CD4-positive, alpha-beta T cell (primary cell): ENCODE measurements around the gene DENND6B. TPM values are rescaled to one million over a fixed set of nuclear protein-coding genes. Genes with fewer than 3 reads are reported as not detected.

Experiments used
- ATAC-seq: fragments of 200-7000 bp; cut with Tn5 transposase; one replicate; pipeline ENCODE4 v1.10.0; 2022; ENCODE audit warnings: mild to moderate bottlenecking; ENCODE audit not compliant: poor library complexity
- CTCF ChIA-PET: fragments of 350-600 bp; sonication (Branson Sonifier 250); formaldehyde crosslinking; loops from one replicate; lab custom pipeline; 2021; ENCODE audit warnings: antibody characterized with exemption, inconsistent platforms; lab: Charles Lee
- POLR2A ChIA-PET: fragments of 350-600 bp; sonication (Branson Sonifier 250); formaldehyde crosslinking; loops from one replicate; lab custom pipeline; 2021; ENCODE audit warnings: antibody characterized with exemption, inconsistent platforms; lab: Charles Lee
- DNase-seq, 14 experiments: peaks; one replicate each; pipeline ENCODE4 v3.0.0-alpha.2; 2013 to 2020; ENCODE audit warnings: mixed read lengths in 2 of 14
- H3K27ac ChIP-seq, 2 donors: one replicate each; pipeline versions ENCODE4 v1.5.1 to v1.7.0; 2013; ENCODE audit warnings: low read length in 2 of 2, low read depth in 1 of 2, mild to moderate bottlenecking in 1 of 2
- H3K27me3 ChIP-seq, 2 experiments: 1 replicate in 1 of 2; 2 replicates in 1 of 2; pipeline versions ENCODE4 v1.6.1 to v1.7.0; 2013; ENCODE audit warnings: low read length in 2 of 2, control low read depth in 1 of 2, mild to moderate bottlenecking in 1 of 2, moderate library complexity in 1 of 2; ENCODE audit not compliant: insufficient read depth in 2 of 2, control insufficient read depth in 1 of 2
- H3K36me3 ChIP-seq: one replicate; pipeline ENCODE4 v1.6.1; 2013; ENCODE audit warnings: low read length, control low read depth; ENCODE audit not compliant: insufficient read depth
- H3K4me1 ChIP-seq: one replicate; pipeline ENCODE4 v1.6.1; 2013; ENCODE audit warnings: low read length, control low read depth; ENCODE audit not compliant: insufficient read depth
- H3K4me3 ChIP-seq: one replicate; pipeline ENCODE4 v1.5.1; 2013; ENCODE audit warnings: mild to moderate bottlenecking, low read length, moderate library complexity
- H3K9me3 ChIP-seq, 2 experiments: 1 replicate in 1 of 2; 2 replicates in 1 of 2; pipeline versions ENCODE4 v1.6.1 to v1.7.0; 2013; ENCODE audit warnings: low read length in 2 of 2, mild to moderate bottlenecking in 2 of 2, control low read depth in 1 of 2, moderate library complexity in 1 of 2; ENCODE audit not compliant: control insufficient read depth in 1 of 2, insufficient read depth in 1 of 2
- H3K27ac Mint-ChIP-seq: one replicate; pipeline ENCODE4 v1.8.0; 2020; ENCODE audit warnings: mixed read lengths
- H3K27me3 Mint-ChIP-seq: one replicate; pipeline ENCODE4 v1.8.0; 2021; ENCODE audit warnings: mixed read lengths
- H3K36me3 Mint-ChIP-seq: one replicate; pipeline ENCODE4 v1.8.0; 2021; ENCODE audit warnings: low read depth, mixed read lengths
- H3K4me1 Mint-ChIP-seq: one replicate; pipeline ENCODE4 v1.8.0; 2021; ENCODE audit warnings: low read depth, mixed read lengths
- H3K4me3 Mint-ChIP-seq: one replicate; pipeline ENCODE4 v1.8.0; 2020; ENCODE audit warnings: mild to moderate bottlenecking, mixed read lengths
- H3K9me3 Mint-ChIP-seq: one replicate; pipeline ENCODE4 v1.8.0; 2020; ENCODE audit warnings: mixed read lengths
- intact Hi-C, 2 experiments: fragments of 100-400 bp; cut with DNase I in 1 of 2; cut with micrococcal nuclease in 1 of 2; formaldehyde crosslinking; loops; one replicate each; pipeline versions ENCODE4 v1.15.1 to v1.9.0; 2023 to 2025; cut with DNase I, micrococcal nuclease
- total RNA-seq, 174 experiments: library from RNA in 2 of 174; stranded (reverse) in 2 of 174; gene quantifications; one replicate each; pipeline ENCODE4 v1.2.3 and lab custom pipeline; 2021 to 2026
- TF ChIP-seq, protein P1 (sequence below): fragments of 200-600 bp; IDR thresholded peaks from one replicate; pipeline ENCODE4 v1.8.0; 2022; ENCODE audit warnings: antibody characterized with exemption, mild to moderate bottlenecking

DENND6B gene
- total RNA-seq, 2 experiments from 2014 or later, result 1.8 to 1.9 TPM

DNA sequence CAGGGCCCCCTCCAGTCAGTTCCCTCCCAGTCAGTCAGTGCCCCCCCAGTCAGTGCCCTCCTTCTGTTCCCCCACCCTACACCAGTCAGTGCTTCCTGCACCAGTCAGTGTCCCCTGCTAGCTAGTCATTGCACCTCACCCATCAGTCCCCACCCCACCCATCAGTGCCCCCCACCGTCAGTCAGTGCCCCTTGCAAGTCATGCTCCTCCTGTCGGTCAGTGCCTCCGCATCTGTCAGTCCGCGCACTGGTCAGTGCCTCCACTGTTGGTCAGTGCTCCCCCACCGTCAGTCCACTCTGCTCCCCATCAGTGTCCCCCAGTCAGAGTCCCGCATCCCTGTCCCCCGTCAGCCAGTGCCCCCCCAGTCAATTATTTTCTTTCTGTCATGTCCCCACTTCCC, 19.7 kb upstream of the DENND6B start:
- Mint-ChIP-seq H3K4me1 (peaks cover 7% of the 10 kb centered on the region), H3K27ac (no peak overlapping the region), H3K27me3 (no peaks in the 10 kb centered on the region), H3K36me3 (peaks cover 5% of the 10 kb centered on the region), H3K9me3 (no peaks in the 10 kb centered on the region), H3K4me3 (no peak overlapping the region)
- TF ChIP-seq, protein P1, sequence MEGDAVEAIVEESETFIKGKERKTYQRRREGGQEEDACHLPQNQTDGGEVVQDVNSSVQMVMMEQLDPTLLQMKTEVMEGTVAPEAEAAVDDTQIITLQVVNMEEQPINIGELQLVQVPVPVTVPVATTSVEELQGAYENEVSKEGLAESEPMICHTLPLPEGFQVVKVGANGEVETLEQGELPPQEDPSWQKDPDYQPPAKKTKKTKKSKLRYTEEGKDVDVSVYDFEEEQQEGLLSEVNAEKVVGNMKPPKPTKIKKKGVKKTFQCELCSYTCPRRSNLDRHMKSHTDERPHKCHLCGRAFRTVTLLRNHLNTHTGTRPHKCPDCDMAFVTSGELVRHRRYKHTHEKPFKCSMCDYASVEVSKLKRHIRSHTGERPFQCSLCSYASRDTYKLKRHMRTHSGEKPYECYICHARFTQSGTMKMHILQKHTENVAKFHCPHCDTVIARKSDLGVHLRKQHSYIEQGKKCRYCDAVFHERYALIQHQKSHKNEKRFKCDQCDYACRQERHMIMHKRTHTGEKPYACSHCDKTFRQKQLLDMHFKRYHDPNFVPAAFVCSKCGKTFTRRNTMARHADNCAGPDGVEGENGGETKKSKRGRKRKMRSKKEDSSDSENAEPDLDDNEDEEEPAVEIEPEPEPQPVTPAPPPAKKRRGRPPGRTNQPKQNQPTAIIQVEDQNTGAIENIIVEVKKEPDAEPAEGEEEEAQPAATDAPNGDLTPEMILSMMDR, result no peak
- DNase-seq (peak in 1 of 14 experiments; percentile 33), ATAC-seq (no peak)
- Histone ChIP-seq H3K36me3 (peaks cover 7% of the 10 kb centered on the region), H3K27ac (peak overlapping the region in 1 of 2 donors; percentile 41), H3K4me1 (peaks cover 36% of the 10 kb centered on the region), H3K4me3 (no peak overlapping the region), H3K27me3 (no peaks in the 10 kb centered on the region), H3K9me3 (no peaks in the 10 kb centered on the region)
- CTCF ChIA-PET, result interaction anchor here (0.5 kb wide), 1 partner anchor 274 kb away, joined by 3 read pairs; no protein-coding TSS in a partner anchor
- intact Hi-C loops, result loop anchor here in 1 of 2 experiments (10.0 kb wide), 1 partner anchor 158 kb away; the partner anchor contains the start of genes LMF2 and NCAPH2
- POLR2A ChIA-PET, result no interaction called here

DNA sequence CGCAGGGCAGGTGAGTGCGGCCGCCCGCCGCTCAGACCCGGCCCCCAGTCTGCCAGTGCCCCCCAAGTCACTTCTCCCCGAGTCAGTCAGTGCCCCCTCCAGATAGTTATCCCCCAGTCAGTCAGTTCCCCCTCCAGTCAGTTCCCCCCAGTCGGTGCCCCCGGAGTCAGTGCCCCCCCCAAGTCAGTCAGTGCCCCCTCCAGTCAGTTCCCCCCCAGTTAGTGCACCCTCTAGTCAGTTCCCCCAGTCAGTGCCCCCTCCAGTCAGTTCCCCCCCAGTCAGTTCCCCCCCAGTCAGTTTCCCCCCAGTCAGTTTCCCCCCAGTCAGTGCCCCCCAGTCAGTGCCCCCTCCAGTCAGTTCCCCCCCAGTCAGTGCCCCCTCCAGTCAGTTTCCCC, 16.7 kb upstream of the DENND6B start:
- peak overlapping the region; percentile 56 for H3K4me3 ChIP-seq
- Mint-ChIP-seq H3K36me3 (peaks cover 5% of the 10 kb centered on the region), H3K4me1 (peaks cover 7% of the 10 kb centered on the region), H3K4me3 (no peak overlapping the region), H3K27me3 (no peaks in the 10 kb centered on the region), H3K9me3 (no peaks in the 10 kb centered on the region), H3K27ac (no peak overlapping the region)
- H3K36me3 ChIP-seq, result peaks cover 5% of the 10 kb centered on the region
- H3K27me3 ChIP-seq, result no peaks in the 10 kb centered on the region
- intact Hi-C loops, result loop anchor here (1.0 to 10.0 kb wide), 7 partner anchors 17 to 279 kb away; partner anchors contain the start of genes DENND6B (in 1 of the 2), LMF2 (in 1 of the 2), MAPK11 (in 1 of the 2) and NCAPH2 (in 1 of the 2)
- ChIA-PET CTCF (interaction anchor here (0.6 to 2.0 kb wide), 3 partner anchors 17 to 182 kb away, joined by 3 to 8 read pairs (median 3); partner anchors contain the start of gene SCO2), POLR2A (interaction anchor here (0.6 to 1.0 kb wide), 2 partner anchors 60 to 93 kb away, joined by 3 read pairs; partner anchors contain the start of gene HDAC10)
- H3K27ac ChIP-seq, result peak overlapping the region in 1 of 2 donors; percentile 72
- ATAC-seq (no peak), DNase-seq (no peak)
- H3K9me3 ChIP-seq, result no peaks in the 10 kb centered on the region
- TF ChIP-seq, protein P1, result no peak
- peaks cover 36% of the 10 kb centered on the region for H3K4me1 ChIP-seq

DNA sequence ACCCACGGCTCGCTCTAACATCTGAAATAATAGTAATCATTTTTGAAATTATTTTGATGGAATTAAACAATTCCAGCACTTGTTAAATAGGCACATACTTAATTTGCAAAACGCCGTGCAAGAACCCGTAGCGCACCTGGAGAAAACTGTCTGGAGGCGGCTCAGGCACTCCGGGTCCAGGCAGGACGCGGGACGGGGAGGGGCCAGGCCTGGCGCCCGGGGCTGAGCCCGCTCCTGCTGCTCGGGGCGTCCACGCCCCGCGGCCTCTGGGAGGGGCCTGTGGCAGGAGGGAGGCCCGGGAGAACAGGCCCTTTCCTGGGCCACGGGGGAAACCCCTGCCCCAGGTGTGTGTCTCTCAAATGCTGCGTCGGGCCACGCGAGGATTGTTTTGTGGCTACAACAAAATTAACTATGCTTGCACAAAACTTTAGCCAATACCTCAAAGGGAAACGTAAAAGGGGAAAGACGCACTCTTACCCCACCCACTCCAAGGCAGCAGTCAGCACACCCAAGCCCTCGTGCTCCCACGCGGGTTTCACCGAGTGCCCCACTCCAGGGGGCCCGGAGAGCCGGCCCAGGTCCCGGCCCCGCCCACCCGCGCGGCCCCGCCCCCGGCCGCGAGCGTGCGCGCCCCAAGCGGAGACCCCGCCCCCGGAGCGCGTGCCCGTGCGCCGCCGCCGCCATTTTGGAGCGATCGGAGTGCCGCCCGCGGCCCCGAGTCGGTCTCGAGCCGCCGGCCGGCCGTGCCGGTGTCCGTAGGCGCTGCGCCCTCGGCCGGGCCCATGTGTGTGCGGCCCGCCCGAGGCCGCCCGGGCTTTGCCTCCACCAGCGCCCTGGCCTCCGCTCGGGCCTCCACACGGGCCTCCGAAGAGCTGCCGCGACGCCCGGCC, 16.1 kb upstream of the DENND6B start, which contains the start of gene PPP6R2:
Gene PPP6R2 (plus strand): TSS at position 677 of the 890 bp plus-strand sequence. CDS start 50,582 bp downstream, outside the sequence.
- Histone ChIP-seq H3K36me3 (peaks cover under 1% of the 10 kb centered on the region), H3K27ac (peak within 1 kb of the TSS; percentile 84 to 85), H3K9me3 (no peaks in the 10 kb centered on the region), H3K27me3 (no peaks in the 10 kb centered on the region), H3K4me1 (peaks cover 34% of the 10 kb centered on the region), H3K4me3 (peak within 1 kb of the TSS; percentile 62)
- POLR2A ChIA-PET, result interaction anchor here (0.6 to 1.8 kb wide), 10 partner anchors 15 to 279 kb away, joined by 3 to 12 read pairs (median 5); partner anchors contain the start of genes DENND6B, HDAC10, SCO2 and TUBGCP6
- Mint-ChIP-seq H3K27ac (peak within 1 kb of the TSS; percentile 98), H3K9me3 (no peaks in the 10 kb centered on the region), H3K27me3 (no peaks in the 10 kb centered on the region), H3K4me1 (peaks cover 7% of the 10 kb centered on the region), H3K4me3 (peak within 1 kb of the TSS; percentile 88), H3K36me3 (peaks cover 5% of the 10 kb centered on the region)
- DNase-seq (peak; percentile 78 to 93 (median 86)), ATAC-seq (peak; percentile 80)
- intact Hi-C loops, result loop anchor here (1.0 to 10.0 kb wide), 9 partner anchors 16 to 279 kb away; partner anchors contain the start of genes DENND6B (in 1 of the 2), LMF2 (in 1 of the 2), MAPK11 (in 1 of the 2) and NCAPH2 (in 1 of the 2)
- CTCF ChIA-PET, result interaction anchor here (0.6 to 2.6 kb wide), 22 partner anchors 8 to 220 kb away, joined by 3 to 18 read pairs (median 4); partner anchors contain the start of genes DENND6B, HDAC10, MAPK11 and SCO2
- TF ChIP-seq, protein P1, result peak; percentile 56
